ENCODE results near the gene TTN.

- TF ChIP-seq CTCF (conservative IDR thresholded peaks at IDR 0.05; ENCODE audit: low read depth in 2 of 2) (no peak), EZH2 (IDR thresholded peaks at IDR 0.05; ENCODE audit: low read depth, unreplicated experiment) (no peak), POLR2AphosphoS5 (IDR thresholded peaks at IDR 0.05; ENCODE audit: low read depth) (no peak), REST (IDR thresholded peaks at IDR 0.05; ENCODE audit: unreplicated experiment) (no peak), EZH2phosphoT487 (IDR thresholded peaks at IDR 0.05; ENCODE audit: unreplicated experiment) (no peak), CREB1 (CRISPR knock-in tag; IDR thresholded peaks at IDR 0.05; ENCODE audit: low read depth) (no peak), JUNB (IDR thresholded peaks at IDR 0.05; ENCODE audit: unreplicated experiment) (no peak), ZNF114 (CRISPR knock-in tag; IDR thresholded peaks at IDR 0.05) (no peak), NANOG (IDR thresholded peaks at IDR 0.05; ENCODE audit: borderline replicate concordance) (no peak), STAT1 (IDR thresholded peaks at IDR 0.05; ENCODE audit: unreplicated experiment) (no peak), ZNF462 (CRISPR knock-in tag; IDR thresholded peaks at IDR 0.05) (no peak), ZNF331 (CRISPR knock-in tag; IDR thresholded peaks at IDR 0.05; ENCODE audit: low read depth) (no peak)
- TF ChIP-seq, protein P1, sequence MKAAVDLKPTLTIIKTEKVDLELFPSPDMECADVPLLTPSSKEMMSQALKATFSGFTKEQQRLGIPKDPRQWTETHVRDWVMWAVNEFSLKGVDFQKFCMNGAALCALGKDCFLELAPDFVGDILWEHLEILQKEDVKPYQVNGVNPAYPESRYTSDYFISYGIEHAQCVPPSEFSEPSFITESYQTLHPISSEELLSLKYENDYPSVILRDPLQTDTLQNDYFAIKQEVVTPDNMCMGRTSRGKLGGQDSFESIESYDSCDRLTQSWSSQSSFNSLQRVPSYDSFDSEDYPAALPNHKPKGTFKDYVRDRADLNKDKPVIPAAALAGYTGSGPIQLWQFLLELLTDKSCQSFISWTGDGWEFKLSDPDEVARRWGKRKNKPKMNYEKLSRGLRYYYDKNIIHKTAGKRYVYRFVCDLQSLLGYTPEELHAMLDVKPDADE (IDR thresholded peaks at IDR 0.05), result no peak
Observed at GRCh38 chr2:178530131-178530530, 277.1 kb downstream of the TTN start.
